K562 (cell line): ENCODE data around the gene LRRTM2. TPM values are rescaled to one million over a fixed set of nuclear protein-coding genes. Genes with fewer than 3 reads are reported as not detected.

Experiments
- ATAC-seq: fragments of 200-7000 bp; cut with Tn5 transposase; 3 replicates; pipeline ENCODE4 v1.9.1; 2020; ENCODE audit warnings: moderate library complexity
- BruUV-seq: library from RNA; stranded (reverse); fragments of 400-500 nt; replicated peaks from 2 replicates; lab custom pipeline; 2021; lab: Mats Ljungman, UMichigan
- CTCF ChIA-PET: fragments of 300-600 bp; formaldehyde crosslinking; extraction: SDS; loops from one replicate; lab custom pipeline; 2021; ENCODE audit warnings: low intra/inter-chr PET ratio; lab: Yijun Ruan, JAX
- POLR2A ChIA-PET: fragments of 300-600, 350-650 bp; sonication (Branson Sonifier 250); formaldehyde crosslinking; extraction: SDS; loops from one replicate; lab custom pipeline; 2021; ENCODE audit warnings: antibody characterized with exemption, inconsistent platforms; lab: Yijun Ruan, JAX
- DNase-seq, 4 experiments: peaks; one replicate each; pipeline versions ENCODE4 v3.0.0 to v3.0.0-alpha.2; 2011 to 2018; ENCODE audit warnings: low spot score in 3 of 4, mixed read lengths in 3 of 4; ENCODE audit errors: extremely low read depth in 1 of 4
- FAIRE-seq: peaks from 2 replicates; lab custom pipeline; 2011; peaks lifted over from hg19 to GRCh38; lab: Jason Lieb, UNC
- H2AFZ ChIP-seq: 2 replicates; pipeline ENCODE4 v1.6.0; 2011; ENCODE audit warnings: low read depth, low read length, control low read depth, inconsistent platforms
- H3K27ac ChIP-seq: fragments of 200-600 bp; 3 replicates; pipeline ENCODE4 v1.8.0; 2011; ENCODE audit warnings: low read depth, mild to moderate bottlenecking, control low read depth, inconsistent platforms, low read length, moderate library complexity, mixed read lengths; ENCODE audit errors: extremely low read depth
- H3K27me3 ChIP-seq, 2 experiments: fragments of 300-600 bp in 1 of 2; 2 replicates in 1 of 2; 3 replicates in 1 of 2; pipeline versions ENCODE4 v1.6.0 to v1.8.0; 2011; ENCODE audit warnings: inconsistent platforms in 2 of 2, low read length in 2 of 2, mild to moderate bottlenecking in 1 of 2, mixed read lengths in 1 of 2, moderate library complexity in 1 of 2; ENCODE audit not compliant: control insufficient read depth in 2 of 2, insufficient read depth in 2 of 2
- H3K36me3 ChIP-seq: fragments of 300-600 bp; 3 replicates; pipeline ENCODE4 v1.8.0; 2011; ENCODE audit warnings: mild to moderate bottlenecking, low read length, inconsistent platforms; ENCODE audit not compliant: control insufficient read depth, insufficient read depth
- H3K4me1 ChIP-seq, 2 experiments: fragments of 200-600 bp in 1 of 2; replicated peaks in 1 of 2; 2 replicates in 1 of 2; 3 replicates in 1 of 2; pipeline versions ENCODE4 v1.5.1 to v1.8.0; 2011; ENCODE audit warnings: inconsistent platforms in 2 of 2, low read length in 2 of 2, mild to moderate bottlenecking in 1 of 2, mixed read lengths in 1 of 2, moderate library complexity in 1 of 2; ENCODE audit not compliant: control insufficient read depth in 2 of 2, insufficient read depth in 2 of 2
- H3K4me2 ChIP-seq: 2 replicates; pipeline ENCODE4 v1.6.1; 2011; ENCODE audit warnings: low read length, control low read depth, inconsistent platforms, mixed read lengths; ENCODE audit not compliant: insufficient read depth
- H3K4me3 ChIP-seq: fragments of 200-600 bp; sonication (generic), shearing (Covaris generic); 2 replicates; pipeline ENCODE4 v1.5.1; 2016; ENCODE audit warnings: control low read depth, inconsistent platforms
- H3K79me2 ChIP-seq: fragments of 200-600 bp; 3 replicates; pipeline ENCODE4 v1.8.0; 2011; ENCODE audit warnings: low read length, inconsistent platforms; ENCODE audit not compliant: control insufficient read depth, insufficient read depth
- H3K9ac ChIP-seq, 2 experiments: 2 replicates each; pipeline versions ENCODE4 v1.6.0 to v1.6.1; 2011; ENCODE audit warnings: low read depth in 2 of 2, low read length in 2 of 2, control low read depth in 1 of 2, inconsistent platforms in 1 of 2, mild to moderate bottlenecking in 1 of 2, mixed read lengths in 1 of 2; ENCODE audit not compliant: insufficient read depth in 1 of 2
- H3K9me1 ChIP-seq: one replicate; pipeline ENCODE4 v1.6.0; 2011; ENCODE audit warnings: inconsistent platforms, mild to moderate bottlenecking, low read length, moderate library complexity; ENCODE audit not compliant: control insufficient read depth, insufficient read depth
- H3K9me3 ChIP-seq: replicated peaks from 2 replicates; pipeline ENCODE4 v1.5.1; 2011; ENCODE audit warnings: low read depth, low read length, inconsistent platforms; ENCODE audit not compliant: control insufficient read depth, insufficient read depth
- H4K20me1 ChIP-seq: replicated peaks from 2 replicates; pipeline ENCODE4 v1.6.1; 2011; ENCODE audit warnings: low read length, inconsistent platforms, mixed read lengths; ENCODE audit not compliant: control insufficient read depth, insufficient read depth
- ARID4B ChIP-seq: sonication (generic); formaldehyde crosslinking; IDR thresholded peaks from 2 replicates; pipeline ENCODE4 v1.8.0; 2022; ENCODE audit warnings: mild to moderate bottlenecking, missing genetic modification reagents
- ATF1 ChIP-seq, 2 experiments: fragments of 450-650 bp in 1 of 2; IDR thresholded peaks; 2 replicates each; pipeline ENCODE4 v1.6.1; 2016; ENCODE audit warnings: missing compliant biosample characterization in 1 of 2, missing genetic modification characterization in 1 of 2
- BACH1 ChIP-seq: fragments of 200-800 bp; sonication (Bioruptor generic); IDR thresholded peaks from 2 replicates; pipeline ENCODE4 v1.6.1; 2016; ENCODE audit warnings: missing genetic modification characterization, missing compliant biosample characterization
- CEBPB ChIP-seq: fragments of 450-650 bp; IDR thresholded peaks from 2 replicates; pipeline ENCODE4 v1.6.1; 2016; ENCODE audit warnings: missing genetic modification characterization, missing compliant biosample characterization
- ETV1 ChIP-seq: fragments of 450-650 bp; conservative IDR thresholded peaks from 2 replicates; pipeline ENCODE4 v1.6.1; 2016; ENCODE audit warnings: missing genetic modification characterization, control low read depth, low read depth, missing compliant biosample characterization
- NFIC ChIP-seq: fragments of 450-650 bp; IDR thresholded peaks from 2 replicates; pipeline ENCODE4 v1.6.1; 2017; ENCODE audit warnings: mild to moderate bottlenecking, inconsistent platforms
- POLR2AphosphoS5 ChIP-seq: IDR thresholded peaks from 2 replicates; pipeline ENCODE4 v1.6.1; 2011; ENCODE audit warnings: mild to moderate bottlenecking, low read depth, low read length, moderate library complexity; ENCODE audit not compliant: control insufficient read depth, insufficient read depth
- SMAD3 ChIP-seq: fragments of 450-650 bp; formaldehyde crosslinking; conservative IDR thresholded peaks from 2 replicates; pipeline ENCODE4 v1.4.0; 2020; ENCODE audit warnings: mild to moderate bottlenecking
- WHSC1 ChIP-seq: IDR thresholded peaks from one replicate; pipeline ENCODE4 v1.6.1; 2012; ENCODE audit warnings: low read length, control low read depth, inconsistent platforms
- ZNF583 ChIP-seq: fragments of 250-450 bp; sonication (Bioruptor Pico); IDR thresholded peaks from 2 replicates; pipeline ENCODE4 v1.4.0; 2020
- WGBS: fragments of 100-300 bp; shearing (Covaris generic); methylation state at CpG from one replicate; pipeline ENCODE4 v1.1.6; 2016; ENCODE audit warnings: low coverage, mixed read lengths; ENCODE audit not compliant: insufficient coverage; ENCODE audit errors: missing lambda C conversion rate; 5-methylcytosine and 5-hydroxymethylcytosine counted together
- in situ Hi-C: fragments of 300-500 bp; cut with MboI; formaldehyde crosslinking; loops from 4 replicates; pipeline ENCODE4 v1.15.0; 2018; ENCODE audit warnings: inconsistent platforms, mixed read lengths
- intact Hi-C: fragments of 100-400 bp; cut with micrococcal nuclease; formaldehyde crosslinking; loops from 2 replicates; pipeline ENCODE4 v1.14.2; 2022
- polyA plus RNA-seq, 8 experiments: library from polyadenylated mRNA; depleted of rRNA in 4 of 8; stranded (reverse) in 5 of 8; unstranded in 3 of 8; fragments of >200 nt; fragmentation: Nextera tagmentation in 2 of 8; fragmentation: Illumina TruSeq in 1 of 8; extraction: Ambion mirVana in 2 of 8; extraction: Trizol in 1 of 8; gene quantifications; 2 replicates each; pipeline versions ENCODE4 v1.2.1 to v1.2.3, GENCODE V29; 2011 to 2014; ENCODE audit warnings: inconsistent platforms in 1 of 8, missing spikeins in 1 of 8
- total RNA-seq, 7 experiments: library from RNA; depleted of rRNA in 6 of 7; stranded (reverse); fragments of >200 nt in 6 of 7; fragmentation: Illumina TruSeq in 2 of 7; extraction: Trizol in 2 of 7; gene quantifications; 2 replicates each; pipeline versions ENCODE4 v1.2.1 to v1.2.3, GENCODE V29; 2011 to 2021; ENCODE audit warnings: low replicate concordance in 1 of 7

The LRRTM2 gene
- total and polyA plus RNA-seq, 9 of the 15 experiments (the other 6 are each of a cell fraction or from before 2014, with no cell fraction given), result under 0.01 to 0.07 (median 0.03) TPM; not detected in 4

GRCh38 chr5:138820695-138821094, 54.4 kb downstream of the LRRTM2 start:
- POLR2A ChIA-PET, result interaction anchor here (0.8 kb wide), 1 partner anchor 146 kb away, joined by 4 read pairs; no protein-coding TSS in a partner anchor
- Histone ChIP-seq H3K4me3 (no peak overlapping the region), H3K9me1 (no peaks in the 10 kb centered on the region), H3K4me1 (no peaks in the 10 kb centered on the region), H3K9me3 (no peaks in the 10 kb centered on the region), H3K27ac (no peak overlapping the region), H3K4me2 (no peak overlapping the region)
- no peak for ATAC-seq
- intact Hi-C loops, result no loop called here
- 88% methylated on average over 3 of the region's 3 CpGs for WGBS
- peak; percentile 61 for TF ChIP-seq CEBPB
- TF ChIP-seq ETV1 (tag), result no peak
- TF ChIP-seq, all 486 proteins: peak for 1
- DNase-seq, result no peak
- in situ Hi-C loops, result no loop called here
- H3K9ac ChIP-seq, result no peak overlapping the region
- no peak for FAIRE-seq
- no TSS peak for BruUV-seq
- H3K27me3 ChIP-seq, result no peaks in the 10 kb centered on the region
- H2AFZ ChIP-seq, result no peak overlapping the region
- no peaks in the 10 kb centered on the region for H3K79me2 ChIP-seq
- no peaks in the 10 kb centered on the region for H4K20me1 ChIP-seq
- H3K36me3 ChIP-seq, result peaks cover 10% of the 10 kb centered on the region; the same call in 2 of the 3 replicates
- CTCF ChIA-PET, result interaction anchor here (0.6 kb wide), 1 partner anchor 47 kb away, joined by 3 read pairs; no protein-coding TSS in a partner anchor

- POLR2A ChIA-PET, result no interaction called here
- intact Hi-C loops, result no loop called here
- H3K36me3 ChIP-seq, result peaks cover 2% of the 10 kb centered on the region; the same call in 2 of the 3 replicates
- H4K20me1 ChIP-seq, result no peaks in the 10 kb centered on the region
- DNase-seq (peak in 1 of 4 experiments; percentile 19), ATAC-seq (no peak), FAIRE-seq (no peak)
- H3K9me1 ChIP-seq, result no peaks in the 10 kb centered on the region
- no TSS peak for BruUV-seq
- H3K4me1 ChIP-seq, result no peaks in the 10 kb centered on the region
- CTCF ChIA-PET, result no interaction called here
- no peak overlapping the region for H2AFZ ChIP-seq
- no peak overlapping the region for H3K27ac ChIP-seq
- H3K4me2 ChIP-seq, result no peak overlapping the region
- peak overlapping the region in 1 of 2 experiments; percentile 8; a peak in 1 of 4 replicates for H3K9ac ChIP-seq
- no peaks in the 10 kb centered on the region for H3K27me3 ChIP-seq
- H3K9me3 ChIP-seq, result no peaks in the 10 kb centered on the region
- 88% methylated on average over 4 of the region's 4 CpGs for WGBS
- in situ Hi-C loops, result no loop called here
- no peaks in the 10 kb centered on the region for H3K79me2 ChIP-seq
- H3K4me3 ChIP-seq, result no peak overlapping the region
- TF ChIP-seq SMAD3 (CRISPR knock-in tag), result no peak
- TF ChIP-seq ATF1 (CRISPR knock-in tag; IDR thresholded peaks at IDR 0.05), result no peak
- no peak for TF ChIP-seq ATF1 (tag; IDR thresholded peaks at IDR 0.05)
- no peak for TF ChIP-seq POLR2AphosphoS5
- TF ChIP-seq ARID4B, result no peak
- TF ChIP-seq BACH1 (tag), result no peak
- no peak for TF ChIP-seq WHSC1
- TF ChIP-seq NFIC, result no peak
- no peak for TF ChIP-seq ZNF583 (CRISPR knock-in tag)
Observed at GRCh38 chr5:138819081-138819480, 56.1 kb downstream of the LRRTM2 start.
